Measurements from ENCODE around the gene WDR44. TPM values are rescaled to one million over a fixed set of nuclear protein-coding genes. Genes with fewer than 3 reads are reported as not detected.

WDR44 gene
- total RNA-seq, 1 experiment from 2014 or later, result 16.2 TPM

DNA sequence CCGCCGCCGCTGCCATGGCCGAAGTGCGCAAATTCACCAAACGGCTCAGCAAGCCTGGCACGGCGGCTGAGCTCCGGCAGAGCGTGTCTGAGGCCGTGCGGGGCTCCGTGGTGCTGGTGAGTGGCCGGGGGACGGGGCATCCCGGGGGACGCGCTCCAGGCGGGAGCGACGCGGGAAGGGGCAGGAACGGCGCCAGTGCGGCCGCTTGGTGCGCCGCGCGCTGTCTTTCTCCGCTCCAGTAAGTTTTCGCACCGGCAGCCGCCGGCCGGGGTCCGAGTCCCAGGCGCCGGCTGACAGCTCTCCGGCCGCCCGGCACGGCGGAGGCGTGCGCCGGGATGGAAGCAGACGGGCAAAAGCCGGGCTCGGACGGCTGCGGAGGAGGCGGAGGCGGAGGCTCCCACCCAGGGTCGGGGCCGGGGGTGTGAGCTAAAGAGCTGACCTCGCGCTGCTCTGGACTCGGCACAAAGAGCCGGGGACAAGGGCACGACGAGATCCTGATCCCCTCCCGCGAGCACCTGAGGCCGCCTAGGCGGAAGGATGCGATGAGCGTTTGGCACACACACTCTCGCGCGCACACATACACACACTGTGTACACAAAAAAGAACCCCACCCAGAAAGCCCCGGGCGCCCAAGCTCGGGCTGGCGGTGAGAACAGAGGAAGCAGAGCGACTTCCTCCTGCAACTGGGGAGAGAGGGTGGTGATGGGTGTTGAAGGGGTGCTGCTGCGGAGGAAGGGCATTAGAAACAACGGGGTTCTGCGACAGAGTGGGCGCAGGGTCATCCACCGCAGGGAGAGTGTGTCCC, 150.3 kb downstream of the WDR44 start:
- Histone ChIP-seq H3K36me3 (ENCODE audit: low read depth, low read length) (no peaks in the 10 kb centered on the region), H3K9ac (ENCODE audit: low read length) (peak overlapping the region; percentile 16; the same call in 1 of the 2 replicates), H3F3A (ENCODE audit: low read length, unreplicated experiment) (no peaks in the 10 kb centered on the region), H3K27ac (ENCODE audit: low read length) (no peak overlapping the region), H3K27me3 (ENCODE audit: low read length) (no peaks in the 10 kb centered on the region), H3K9me3 (ENCODE audit: low read length) (no peaks in the 10 kb centered on the region), H3K4me1 (ENCODE audit: insufficient read depth, low read length) (no peaks in the 10 kb centered on the region), H3K4me2 (ENCODE audit: low read length) (peak overlapping the region; percentile 98), H3K9me2 (replicated peaks; ENCODE audit: low read length) (no peaks in the 10 kb centered on the region), H4K20me1 (ENCODE audit: low read length) (no peaks in the 10 kb centered on the region), H2AFZ (ENCODE audit: low read length) (peak overlapping the region; percentile 99), H3K4me3 (ENCODE audit: low read length) (peak overlapping the region; percentile 81), H3K79me2 (ENCODE audit: low read length) (no peaks in the 10 kb centered on the region)
- TF ChIP-seq EZH2 (IDR thresholded peaks at IDR 0.05; ENCODE audit: low read length, unreplicated experiment) (no peak), EZH2phosphoT487 (IDR thresholded peaks at IDR 0.05; ENCODE audit: borderline replicate concordance, low read length) (no peak)
- TF ChIP-seq, protein P1, sequence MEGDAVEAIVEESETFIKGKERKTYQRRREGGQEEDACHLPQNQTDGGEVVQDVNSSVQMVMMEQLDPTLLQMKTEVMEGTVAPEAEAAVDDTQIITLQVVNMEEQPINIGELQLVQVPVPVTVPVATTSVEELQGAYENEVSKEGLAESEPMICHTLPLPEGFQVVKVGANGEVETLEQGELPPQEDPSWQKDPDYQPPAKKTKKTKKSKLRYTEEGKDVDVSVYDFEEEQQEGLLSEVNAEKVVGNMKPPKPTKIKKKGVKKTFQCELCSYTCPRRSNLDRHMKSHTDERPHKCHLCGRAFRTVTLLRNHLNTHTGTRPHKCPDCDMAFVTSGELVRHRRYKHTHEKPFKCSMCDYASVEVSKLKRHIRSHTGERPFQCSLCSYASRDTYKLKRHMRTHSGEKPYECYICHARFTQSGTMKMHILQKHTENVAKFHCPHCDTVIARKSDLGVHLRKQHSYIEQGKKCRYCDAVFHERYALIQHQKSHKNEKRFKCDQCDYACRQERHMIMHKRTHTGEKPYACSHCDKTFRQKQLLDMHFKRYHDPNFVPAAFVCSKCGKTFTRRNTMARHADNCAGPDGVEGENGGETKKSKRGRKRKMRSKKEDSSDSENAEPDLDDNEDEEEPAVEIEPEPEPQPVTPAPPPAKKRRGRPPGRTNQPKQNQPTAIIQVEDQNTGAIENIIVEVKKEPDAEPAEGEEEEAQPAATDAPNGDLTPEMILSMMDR (conservative IDR thresholded peaks at IDR 0.05; ENCODE audit: low read depth, low read length), result no peak
- ATAC-seq, result peak; percentile 56
- intact Hi-C loops (cut with micrococcal nuclease), result no loop called here
- no TSS peak for BruUV-seq (replicated peaks)
- peak; percentile 44 for DNase-seq
- ChIA-PET CTCF (no interaction called here), POLR2A (ENCODE audit: unreplicated experiment) (interaction anchor here (0.6 to 0.7 kb wide), 3 partner anchors 12 to 168 kb away, joined by 3 to 4 read pairs (median 3); no protein-coding TSS in a partner anchor)

- Histone ChIP-seq H3K4me1 (ENCODE audit: insufficient read depth, low read length) (no peaks in the 10 kb centered on the region), H2AFZ (ENCODE audit: low read length) (peak overlapping the region; percentile 99), H3K9ac (ENCODE audit: low read length) (peak overlapping the region; percentile 16; the same call in 1 of the 2 replicates), H3K9me3 (ENCODE audit: low read length) (no peaks in the 10 kb centered on the region), H3K4me3 (ENCODE audit: low read length) (peak overlapping the region; percentile 81), H3K79me2 (ENCODE audit: low read length) (no peaks in the 10 kb centered on the region), H4K20me1 (ENCODE audit: low read length) (no peaks in the 10 kb centered on the region), H3F3A (ENCODE audit: low read length, unreplicated experiment) (no peaks in the 10 kb centered on the region), H3K4me2 (ENCODE audit: low read length) (peak overlapping the region; percentile 98), H3K9me2 (replicated peaks; ENCODE audit: low read length) (no peaks in the 10 kb centered on the region), H3K27ac (ENCODE audit: low read length) (no peak overlapping the region), H3K36me3 (ENCODE audit: low read depth, low read length) (no peaks in the 10 kb centered on the region), H3K27me3 (ENCODE audit: low read length) (no peaks in the 10 kb centered on the region)
- TF ChIP-seq EZH2 (IDR thresholded peaks at IDR 0.05; ENCODE audit: low read length, unreplicated experiment), result no peak
- TF ChIP-seq, protein P1 (conservative IDR thresholded peaks at IDR 0.05; ENCODE audit: low read depth, low read length), result no peak
- no peak for TF ChIP-seq EZH2phosphoT487 (IDR thresholded peaks at IDR 0.05; ENCODE audit: borderline replicate concordance, low read length)
- ChIA-PET POLR2A (ENCODE audit: unreplicated experiment) (interaction anchor here (0.6 kb wide), 2 partner anchors 13 to 168 kb away, joined by 3 to 4 read pairs; no protein-coding TSS in a partner anchor), CTCF (no interaction called here)
- no TSS peak for BruUV-seq (replicated peaks)
- ATAC-seq, result peak; percentile 26
- intact Hi-C loops (cut with micrococcal nuclease), result no loop called here
- no peak for DNase-seq
Observed at GRCh38 chrX:118496763-118497079, 150.8 kb downstream of the WDR44 start.

Measured in PC-3 (cell line).